Activated CD8-positive, alpha-beta T cell treated with anti-CD3 and anti-CD28 coated beads for 36 hours (primary cell): Measurements from ENCODE around the gene MMP8. TPM values are rescaled to one million over a fixed set of nuclear protein-coding genes. Genes with fewer than 3 reads are reported as not detected.

Experiments used
- ATAC-seq: fragments of 200-7000 bp; cut with Tn5 transposase; one replicate; pipeline ENCODE4 v1.10.0; 2021; ENCODE audit warnings: mild to moderate bottlenecking, moderate library complexity
- CTCF ChIA-PET: fragments of 350-600 bp; sonication (Branson Sonifier 250); formaldehyde crosslinking; loops from one replicate; lab custom pipeline; 2021; ENCODE audit warnings: antibody characterized with exemption; lab: Charles Lee
- POLR2A ChIA-PET: fragments of 350-600 bp; sonication (Branson Sonifier 250); formaldehyde crosslinking; loops from one replicate; lab custom pipeline; 2021; ENCODE audit warnings: antibody characterized with exemption; lab: Charles Lee
- DNase-seq: peaks from one replicate; pipeline ENCODE4 v3.0.0-alpha.2; 2020
- H3K27ac Mint-ChIP-seq: one replicate; pipeline ENCODE4 v1.8.0; 2021; ENCODE audit warnings: mild to moderate bottlenecking, mixed read lengths
- H3K27me3 Mint-ChIP-seq: one replicate; pipeline ENCODE4 v1.8.0; 2021; ENCODE audit warnings: mixed read lengths
- H3K36me3 Mint-ChIP-seq: one replicate; pipeline ENCODE4 v1.8.0; 2021; ENCODE audit warnings: low read depth, mixed read lengths
- H3K4me1 Mint-ChIP-seq: one replicate; pipeline ENCODE4 v1.8.0; 2021; ENCODE audit warnings: low read depth, mixed read lengths
- H3K4me3 Mint-ChIP-seq: one replicate; pipeline ENCODE4 v1.8.0; 2021; ENCODE audit warnings: mild to moderate bottlenecking, moderate library complexity, mixed read lengths
- H3K9me3 Mint-ChIP-seq: one replicate; pipeline ENCODE4 v1.8.0; 2021; ENCODE audit warnings: mixed read lengths
- CTCF ChIP-seq: fragments of 200-600 bp; IDR thresholded peaks from one replicate; pipeline ENCODE4 v1.8.0; 2022; ENCODE audit warnings: antibody characterized with exemption, mild to moderate bottlenecking
- intact Hi-C: fragments of 100-400 bp; cut with micrococcal nuclease; formaldehyde crosslinking; loops from one replicate; pipeline ENCODE4 v1.10.0; 2022
- total RNA-seq, 2 experiments: library from RNA; stranded (reverse); gene quantifications; one replicate each; pipeline ENCODE4 v1.2.3, GENCODE V29; 2021

MMP8 gene
- total RNA-seq, 2 experiments from 2014 or later = not detected

- POLR2A ChIA-PET = no interaction called here
- H3K9me3 Mint-ChIP-seq = no peaks in the 10 kb centered on the region
- no peak overlapping the region for H3K4me3 Mint-ChIP-seq
- peaks cover 2% of the 10 kb centered on the region for H3K27me3 Mint-ChIP-seq
- ATAC-seq (peak; percentile 69), DNase-seq (peak; percentile 47)
- CTCF ChIA-PET = interaction anchor here (0.5 to 4.2 kb wide), 6 partner anchors 9 to 800 kb away, joined by 3 to 51 read pairs (median 3); no protein-coding TSS in a partner anchor
- no peaks in the 10 kb centered on the region for H3K36me3 Mint-ChIP-seq
- H3K27ac Mint-ChIP-seq = no peak overlapping the region
- H3K4me1 Mint-ChIP-seq = no peaks in the 10 kb centered on the region
- intact Hi-C loops = no loop called here
- TF ChIP-seq CTCF = peak; percentile 47
Observed at GRCh38 chr11:102664001-102664752, 60.6 kb downstream of the MMP8 start.

GRCh38 chr11:102662607-102663006, 62.1 kb downstream of the MMP8 start:
- H3K36me3 Mint-ChIP-seq = no peaks in the 10 kb centered on the region
- H3K9me3 Mint-ChIP-seq = no peaks in the 10 kb centered on the region
- TF ChIP-seq CTCF = no peak
- DNase-seq (no peak), ATAC-seq (no peak)
- ChIA-PET POLR2A (no interaction called here), CTCF (no interaction called here)
- peaks cover 2% of the 10 kb centered on the region for H3K27me3 Mint-ChIP-seq
- no peaks in the 10 kb centered on the region for H3K4me1 Mint-ChIP-seq
- no peak overlapping the region for H3K27ac Mint-ChIP-seq
- intact Hi-C loops = no loop called here
- no peak overlapping the region for H3K4me3 Mint-ChIP-seq

Other genes starting within 250 kb of the MMP8 start
- not detected for gene MMP7, start 194.2 kb downstream of the MMP8 start, total RNA-seq
- not detected for gene MMP20, start 99.6 kb downstream of the MMP8 start, total RNA-seq
- not detected for gene MMP27, start 19.2 kb downstream of the MMP8 start, total RNA-seq
- not detected for gene MMP10, start 55.7 kb upstream of the MMP8 start, total RNA-seq
- gene MMP1, start 73.2 kb upstream of the MMP8 start, total RNA-seq = not detected
- gene MMP3, start 118.7 kb upstream of the MMP8 start, total RNA-seq = not detected
- gene MMP12, start 150.0 kb upstream of the MMP8 start, total RNA-seq = not detected
- not detected for gene MMP13, start 230.8 kb upstream of the MMP8 start, total RNA-seq